ENCODE data around the gene PHACTR3. TPM values are rescaled to one million over a fixed set of nuclear protein-coding genes. Genes with fewer than 3 reads are reported as not detected.

Gene PHACTR3
- total and polyA plus RNA-seq, 2 donors (not counting 3 experiments of a cell fraction or from before 2014, with no cell fraction given) = not detected

GRCh38 chr20:59724457-59725366 lies 120.4 kb downstream of the PHACTR3 start:
- BruUV-seq (replicated peaks) = no TSS peak
- ChIA-PET POLR2A (no interaction called here), CTCF (no interaction called here)
- H3K4me1 ChIP-seq (ENCODE audit: control insufficient read depth, extremely low read depth, insufficient read depth, low read length) = no peaks in the 10 kb centered on the region
- H3K4me2 ChIP-seq (ENCODE audit: insufficient read depth, low read length) = no peak overlapping the region
- no peak for FAIRE-seq
- H2AFZ ChIP-seq (ENCODE audit: low read depth, low read length) = no peak overlapping the region
- no peak overlapping the region for H3K9ac ChIP-seq (replicated peaks; ENCODE audit: extremely low read depth, insufficient read depth, low read length)
- peaks cover 5% of the 10 kb centered on the region for H3K9me3 ChIP-seq (replicated peaks; ENCODE audit: control insufficient read depth, insufficient read depth, low read length)
- dilution Hi-C loops (cut with MboI; ENCODE audit: extremely low pct_ligation_motif_present, low sequenced_read_pairs) (no loop called here), intact Hi-C loops (cut with micrococcal nuclease) (no loop called here)
- no peaks in the 10 kb centered on the region for H3K36me3 ChIP-seq (ENCODE audit: control insufficient read depth in 2 of 2, extremely low read depth in 1 of 2, insufficient read depth in 2 of 2, low read length in 2 of 2)
- TF ChIP-seq, protein P1, sequence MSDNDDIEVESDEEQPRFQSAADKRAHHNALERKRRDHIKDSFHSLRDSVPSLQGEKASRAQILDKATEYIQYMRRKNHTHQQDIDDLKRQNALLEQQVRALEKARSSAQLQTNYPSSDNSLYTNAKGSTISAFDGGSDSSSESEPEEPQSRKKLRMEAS (IDR thresholded peaks at IDR 0.05; ENCODE audit: insufficient read depth, insufficient read length) = no peak
- TF ChIP-seq MYC (IDR thresholded peaks at IDR 0.05; ENCODE audit: low read depth, low read length) (no peak), POLR2A (IDR thresholded peaks at IDR 0.05; ENCODE audit: low read depth, low read length) (no peak), EZH2 (IDR thresholded peaks at IDR 0.05; ENCODE audit: borderline replicate concordance, low read depth, low read length, severe bottlenecking) (no peak), FOS (IDR thresholded peaks at IDR 0.05; ENCODE audit: borderline replicate concordance, insufficient read depth, low read length) (no peak)
- H3K9me1 ChIP-seq (replicated peaks; ENCODE audit: control insufficient read depth, extremely low read depth, insufficient read depth, low read length) = no peaks in the 10 kb centered on the region
- no peaks in the 10 kb centered on the region for H3K27me3 ChIP-seq (ENCODE audit: control insufficient read depth in 2 of 2, insufficient read depth in 2 of 2, low read length in 2 of 2)
- H3K79me2 ChIP-seq (ENCODE audit: control insufficient read depth, insufficient read depth, low read length) = no peaks in the 10 kb centered on the region
- DNase-seq (ENCODE audit: low read depth, low spot score) = no peak
- H4K20me1 ChIP-seq (replicated peaks; ENCODE audit: control insufficient read depth, extremely low read depth, insufficient read depth, low read length) = no peaks in the 10 kb centered on the region
- no peak overlapping the region for H3K4me3 ChIP-seq (replicated peaks in 1 of 3; ENCODE audit: insufficient read depth in 1 of 3, low read depth in 1 of 3, low read length in 3 of 3)
- no peak overlapping the region for H3K27ac ChIP-seq (ENCODE audit: insufficient read depth, low read depth, low read length)

DNA sequence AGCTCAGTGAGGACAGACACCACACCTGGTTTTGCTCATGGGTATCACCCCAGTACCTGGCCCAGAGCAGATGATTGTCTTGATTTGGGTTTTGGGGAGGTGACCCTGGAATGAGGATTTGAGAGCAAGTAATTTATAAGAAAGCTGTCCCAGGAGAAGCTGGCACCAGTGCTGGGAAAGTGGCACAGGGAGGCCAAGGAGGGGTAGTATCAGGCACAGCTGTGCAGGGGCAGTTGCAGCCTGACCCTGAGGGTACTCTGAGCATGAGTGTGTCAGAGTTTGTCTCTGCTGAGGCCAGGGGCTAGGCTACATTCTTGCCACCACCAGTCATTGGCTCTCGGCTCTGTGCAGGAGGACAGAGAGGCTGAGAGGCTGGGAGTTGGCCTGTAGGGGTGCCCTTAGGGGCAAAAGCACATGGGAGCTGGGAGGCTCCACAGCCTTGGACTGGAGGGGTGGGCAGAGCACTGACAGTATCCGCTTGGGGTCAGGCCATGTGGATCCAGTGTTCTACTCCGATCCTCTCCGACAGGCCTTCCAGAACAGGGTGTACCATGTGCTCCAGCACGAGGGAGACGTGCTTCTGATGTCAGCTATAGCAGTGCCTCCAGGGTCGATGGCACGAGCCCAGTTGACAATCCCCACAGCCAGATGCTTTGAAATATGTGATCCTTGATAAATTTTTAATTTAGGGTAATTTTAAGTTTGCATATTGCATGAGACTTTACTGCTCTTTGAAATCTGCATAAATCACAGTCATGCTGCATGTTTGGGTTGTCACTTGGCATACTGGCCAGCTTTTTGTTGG lies 121.3 kb downstream of the PHACTR3 start:
- no peaks in the 10 kb centered on the region for H4K20me1 ChIP-seq (replicated peaks; ENCODE audit: control insufficient read depth, extremely low read depth, insufficient read depth, low read length)
- dilution Hi-C loops (cut with MboI; ENCODE audit: extremely low pct_ligation_motif_present, low sequenced_read_pairs) (no loop called here), intact Hi-C loops (cut with micrococcal nuclease) (no loop called here)
- no peaks in the 10 kb centered on the region for H3K4me1 ChIP-seq (ENCODE audit: control insufficient read depth, extremely low read depth, insufficient read depth, low read length)
- no peaks in the 10 kb centered on the region for H3K9me1 ChIP-seq (replicated peaks; ENCODE audit: control insufficient read depth, extremely low read depth, insufficient read depth, low read length)
- no peak overlapping the region for H2AFZ ChIP-seq (ENCODE audit: low read depth, low read length)
- no peak overlapping the region for H3K9ac ChIP-seq (replicated peaks; ENCODE audit: extremely low read depth, insufficient read depth, low read length)
- TF ChIP-seq, protein P1 (IDR thresholded peaks at IDR 0.05; ENCODE audit: insufficient read depth, insufficient read length) = no peak
- TF ChIP-seq EZH2 (IDR thresholded peaks at IDR 0.05; ENCODE audit: borderline replicate concordance, low read depth, low read length, severe bottlenecking) (no peak), POLR2A (IDR thresholded peaks at IDR 0.05; ENCODE audit: low read depth, low read length) (no peak), MYC (IDR thresholded peaks at IDR 0.05; ENCODE audit: low read depth, low read length) (no peak)
- DNase-seq (ENCODE audit: low read depth, low spot score) (no peak), FAIRE-seq (no peak)
- H3K4me3 ChIP-seq (replicated peaks in 1 of 3; ENCODE audit: insufficient read depth in 1 of 3, low read depth in 1 of 3, low read length in 3 of 3) = no peak overlapping the region
- H3K4me2 ChIP-seq (ENCODE audit: insufficient read depth, low read length) = no peak overlapping the region
- CTCF ChIA-PET = no interaction called here
- POLR2A ChIA-PET = no interaction called here
- no TSS peak for BruUV-seq (replicated peaks)
- no peaks in the 10 kb centered on the region for H3K36me3 ChIP-seq (ENCODE audit: control insufficient read depth in 2 of 2, extremely low read depth in 1 of 2, insufficient read depth in 2 of 2, low read length in 2 of 2)
- H3K9me3 ChIP-seq (replicated peaks; ENCODE audit: control insufficient read depth, insufficient read depth, low read length) = peaks cover 5% of the 10 kb centered on the region
- H3K79me2 ChIP-seq (ENCODE audit: control insufficient read depth, insufficient read depth, low read length) = no peaks in the 10 kb centered on the region
- H3K27me3 ChIP-seq (ENCODE audit: control insufficient read depth in 2 of 2, insufficient read depth in 2 of 2, low read length in 2 of 2) = no peaks in the 10 kb centered on the region
- no peak overlapping the region for H3K27ac ChIP-seq (ENCODE audit: insufficient read depth, low read depth, low read length)
